GM12874 (cell line): ENCODE data around the gene DMRTC2.

ENCODE experiments used
- TF ChIP-seq, protein P1 (sequence below): IDR thresholded peaks from 2 replicates; pipeline ENCODE4 v1.5.1; 2011; ENCODE audit warnings: low read depth, mild to moderate bottlenecking, control low read depth, low read length, moderate library complexity; ENCODE audit not compliant: insufficient read depth

Gene DMRTC2

GRCh38 chr19:41847351-41848105 is 2.7 kb downstream of the DMRTC2 start:
- TF ChIP-seq, protein P1, sequence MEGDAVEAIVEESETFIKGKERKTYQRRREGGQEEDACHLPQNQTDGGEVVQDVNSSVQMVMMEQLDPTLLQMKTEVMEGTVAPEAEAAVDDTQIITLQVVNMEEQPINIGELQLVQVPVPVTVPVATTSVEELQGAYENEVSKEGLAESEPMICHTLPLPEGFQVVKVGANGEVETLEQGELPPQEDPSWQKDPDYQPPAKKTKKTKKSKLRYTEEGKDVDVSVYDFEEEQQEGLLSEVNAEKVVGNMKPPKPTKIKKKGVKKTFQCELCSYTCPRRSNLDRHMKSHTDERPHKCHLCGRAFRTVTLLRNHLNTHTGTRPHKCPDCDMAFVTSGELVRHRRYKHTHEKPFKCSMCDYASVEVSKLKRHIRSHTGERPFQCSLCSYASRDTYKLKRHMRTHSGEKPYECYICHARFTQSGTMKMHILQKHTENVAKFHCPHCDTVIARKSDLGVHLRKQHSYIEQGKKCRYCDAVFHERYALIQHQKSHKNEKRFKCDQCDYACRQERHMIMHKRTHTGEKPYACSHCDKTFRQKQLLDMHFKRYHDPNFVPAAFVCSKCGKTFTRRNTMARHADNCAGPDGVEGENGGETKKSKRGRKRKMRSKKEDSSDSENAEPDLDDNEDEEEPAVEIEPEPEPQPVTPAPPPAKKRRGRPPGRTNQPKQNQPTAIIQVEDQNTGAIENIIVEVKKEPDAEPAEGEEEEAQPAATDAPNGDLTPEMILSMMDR, result no peak

DNA sequence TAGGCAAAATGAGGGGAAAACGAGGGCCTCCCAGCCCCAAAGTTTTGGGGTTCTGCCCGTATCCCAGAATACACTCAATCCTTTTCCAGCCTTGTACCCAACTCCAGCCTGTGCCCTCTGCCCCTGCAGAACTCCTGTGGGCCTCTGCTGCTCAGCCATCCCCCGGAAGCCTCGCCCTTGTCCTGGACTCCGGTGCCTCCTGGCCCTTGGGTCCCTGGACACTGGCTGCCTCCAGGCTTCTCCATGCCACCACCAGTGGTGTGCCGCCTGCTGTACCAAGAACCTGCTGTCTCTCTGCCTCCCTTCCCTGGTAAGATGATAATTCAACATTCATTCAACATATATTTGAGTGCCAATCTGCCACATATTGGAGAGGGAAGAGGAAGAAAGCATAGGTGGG is 3.8 kb downstream of the DMRTC2 start:
- TF ChIP-seq, protein P1, result no peak

GRCh38 chr19:41849067-41849466 is 4.2 kb downstream of the DMRTC2 start:
- TF ChIP-seq, protein P1, result no peak

DNA sequence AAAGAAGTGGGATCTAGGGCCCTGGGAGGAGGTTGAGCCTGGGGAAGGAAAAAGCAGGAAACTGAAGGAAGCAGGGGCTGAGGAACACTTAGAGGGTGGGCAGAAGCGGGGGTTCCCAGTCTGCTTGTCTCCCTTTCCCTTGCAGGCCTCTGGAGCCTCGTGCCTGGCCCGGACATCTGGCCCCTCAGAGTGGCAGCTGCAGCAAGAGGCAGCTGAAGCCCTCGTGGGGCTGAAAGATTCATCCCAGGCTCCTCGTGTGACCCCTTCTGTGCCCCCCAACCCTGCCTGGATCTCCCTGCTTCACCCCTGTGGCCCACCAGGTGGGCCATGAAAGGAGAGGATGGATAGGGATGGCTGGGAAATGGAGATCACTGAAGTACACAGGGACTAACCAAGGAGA is 5.5 kb downstream of the DMRTC2 start:
- TF ChIP-seq, protein P1, result no peak

GRCh38 chr19:41851456-41851855 is 6.6 kb downstream of the DMRTC2 start:
- TF ChIP-seq, protein P1, result no peak

- TF ChIP-seq, protein P1, result no peak
Measured at GRCh38 chr19:41853344-41853743, 8.5 kb downstream of the DMRTC2 start.

DNA sequence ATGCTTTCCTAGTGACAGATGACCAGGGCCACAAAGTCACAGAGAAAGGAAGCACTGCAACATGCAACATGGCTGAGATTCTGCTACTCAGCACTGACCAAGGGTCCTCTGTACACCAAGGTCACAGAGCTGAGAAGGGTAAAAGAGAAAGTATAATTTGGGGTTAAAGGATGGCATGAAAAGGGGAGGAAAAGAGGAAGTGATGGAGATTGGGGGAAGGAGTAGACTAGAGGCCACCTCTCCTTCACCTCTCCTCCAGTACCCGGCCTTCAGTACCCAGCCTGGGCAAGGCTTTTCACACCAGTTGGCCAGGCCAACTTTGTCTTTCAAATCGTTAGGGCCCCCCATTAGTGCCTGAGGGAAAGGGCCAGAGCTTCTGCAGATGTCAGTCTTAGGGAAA is 8.9 kb downstream of the DMRTC2 start:
- TF ChIP-seq, protein P1, result no peak
